Omental fat pad (tissue), 4 donors: ENCODE results near the gene CCDC85B. TPM values are rescaled to one million over a fixed set of nuclear protein-coding genes. Genes with fewer than 3 reads are reported as not detected.

Experiments
- ATAC-seq: fragments of 150-250 bp; one replicate; pipeline ENCODE4 v1.9.1; 2016; ENCODE audit warnings: mild to moderate bottlenecking, moderate library complexity; ENCODE audit not compliant: low FRiP score
- DNase-seq: peaks from one replicate; pipeline ENCODE4 v3.0.0-alpha.2; 2019; ENCODE audit warnings: low spot score
- CTCF ChIP-seq, 3 donors: fragments of 450-650 bp; IDR thresholded peaks; one replicate each; pipeline ENCODE4 v1.5.1; 2016 to 2017; ENCODE audit warnings: antibody characterized with exemption in 3 of 3, mild to moderate bottlenecking in 3 of 3, moderate library complexity in 2 of 3
- total RNA-seq, 4 donors: library from RNA; depleted of rRNA; stranded (reverse); fragments of >200 nt; gene quantifications; one replicate each; pipeline ENCODE4 v1.1.0, GENCODE V29; 2016

The CCDC85B gene
- total RNA-seq, 4 donors from 2014 or later = 40.2 to 85.9 (median 59.4) TPM

DNA sequence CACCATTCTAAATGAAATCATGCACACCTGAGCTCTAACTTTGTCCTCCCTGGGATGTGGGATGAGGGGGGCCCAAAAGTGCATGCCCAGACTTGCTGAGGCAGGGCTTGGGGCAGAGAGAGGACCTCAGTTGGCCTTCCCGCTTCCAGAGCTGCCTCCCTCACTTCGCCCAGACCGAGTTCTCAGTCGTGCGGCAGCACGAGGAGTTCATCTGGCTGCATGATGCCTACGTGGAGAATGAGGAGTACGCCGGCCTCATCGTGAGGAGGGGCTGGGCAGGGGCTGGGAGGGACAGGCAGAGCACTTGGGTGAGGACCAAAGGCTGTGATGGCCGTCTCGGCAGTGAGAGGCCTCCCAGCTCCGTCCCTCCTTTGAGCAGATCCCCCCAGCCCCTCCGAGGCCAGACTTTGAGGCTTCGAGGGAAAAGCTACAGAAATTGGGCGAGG is 40.7 kb upstream of the CCDC85B start:
- TF ChIP-seq CTCF (IDR thresholded peaks at IDR 0.05) = no peak
- DNase-seq = no peak

DNA sequence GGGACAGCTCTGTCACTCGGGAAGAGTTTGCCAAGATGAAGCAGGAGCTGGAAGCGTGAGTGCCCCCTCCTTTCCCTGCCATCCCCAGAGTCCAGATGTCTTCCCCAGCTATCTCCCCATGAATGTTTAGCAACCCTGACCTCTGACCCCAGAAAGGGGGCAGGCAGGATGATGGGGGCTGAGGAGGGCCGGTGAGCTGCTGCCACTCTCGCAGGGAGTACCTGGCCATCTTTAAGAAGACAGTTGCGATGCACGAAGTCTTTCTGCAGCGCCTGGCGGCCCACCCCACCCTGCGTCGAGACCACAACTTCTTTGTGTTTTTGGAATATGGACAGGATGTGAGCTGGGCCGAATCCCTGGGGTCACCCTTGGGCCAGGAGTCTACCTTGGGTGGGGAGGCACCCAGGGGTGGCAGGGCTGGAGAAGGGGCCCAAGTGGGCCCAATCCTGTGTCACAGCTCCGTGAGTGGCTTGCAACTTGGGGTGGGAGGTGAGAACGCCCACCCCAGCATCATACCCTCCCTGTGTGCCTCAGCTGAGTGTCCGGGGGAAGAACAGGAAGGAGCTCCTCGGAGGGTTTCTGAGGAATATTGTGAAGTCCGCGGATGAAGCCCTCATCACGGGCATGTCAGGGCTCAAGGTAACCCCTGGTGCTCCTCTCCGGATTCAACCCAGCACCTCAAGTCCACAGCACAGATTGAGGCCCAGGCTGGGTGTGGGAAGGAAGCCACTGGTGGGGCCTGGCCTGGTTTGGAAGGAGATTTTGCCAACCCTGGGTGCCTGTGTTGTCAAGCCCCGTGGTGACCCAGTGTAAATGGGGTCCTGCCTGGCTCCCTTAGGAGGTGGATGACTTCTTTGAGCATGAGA is 40.0 kb upstream of the CCDC85B start:
- TF ChIP-seq CTCF (IDR thresholded peaks at IDR 0.05) = no peak
- DNase-seq (no peak), ATAC-seq (no peak)

More for the DNA sequence above, 40.7 kb upstream of the CCDC85B start:
- no peak for ATAC-seq

DNA sequence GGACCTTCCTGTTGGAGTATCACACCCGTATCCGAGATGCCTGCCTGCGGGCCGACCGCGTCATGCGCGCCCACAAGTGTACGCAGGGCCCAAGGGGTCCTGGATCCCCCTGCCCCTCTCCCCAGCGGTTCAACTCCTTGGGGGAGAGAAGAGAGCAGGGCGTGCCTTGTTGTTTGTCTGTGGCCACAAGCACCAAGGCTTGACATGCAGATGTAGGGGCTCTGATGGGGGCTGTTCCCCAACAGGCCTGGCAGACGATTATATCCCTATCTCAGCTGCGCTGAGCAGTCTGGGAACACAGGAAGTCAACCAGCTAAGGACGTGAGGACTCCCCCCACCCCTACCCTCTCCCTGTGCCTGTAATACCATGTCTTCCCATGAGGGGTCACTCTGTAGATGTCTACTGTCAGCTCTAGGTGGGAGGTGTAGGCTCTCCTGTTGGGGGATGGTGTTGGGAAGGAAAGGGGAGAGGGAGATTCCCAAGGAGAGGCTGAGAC is 39.3 kb upstream of the CCDC85B start:
- no peak for ATAC-seq
- no peak for DNase-seq
- no peak for TF ChIP-seq CTCF (IDR thresholded peaks at IDR 0.05)

DNA sequence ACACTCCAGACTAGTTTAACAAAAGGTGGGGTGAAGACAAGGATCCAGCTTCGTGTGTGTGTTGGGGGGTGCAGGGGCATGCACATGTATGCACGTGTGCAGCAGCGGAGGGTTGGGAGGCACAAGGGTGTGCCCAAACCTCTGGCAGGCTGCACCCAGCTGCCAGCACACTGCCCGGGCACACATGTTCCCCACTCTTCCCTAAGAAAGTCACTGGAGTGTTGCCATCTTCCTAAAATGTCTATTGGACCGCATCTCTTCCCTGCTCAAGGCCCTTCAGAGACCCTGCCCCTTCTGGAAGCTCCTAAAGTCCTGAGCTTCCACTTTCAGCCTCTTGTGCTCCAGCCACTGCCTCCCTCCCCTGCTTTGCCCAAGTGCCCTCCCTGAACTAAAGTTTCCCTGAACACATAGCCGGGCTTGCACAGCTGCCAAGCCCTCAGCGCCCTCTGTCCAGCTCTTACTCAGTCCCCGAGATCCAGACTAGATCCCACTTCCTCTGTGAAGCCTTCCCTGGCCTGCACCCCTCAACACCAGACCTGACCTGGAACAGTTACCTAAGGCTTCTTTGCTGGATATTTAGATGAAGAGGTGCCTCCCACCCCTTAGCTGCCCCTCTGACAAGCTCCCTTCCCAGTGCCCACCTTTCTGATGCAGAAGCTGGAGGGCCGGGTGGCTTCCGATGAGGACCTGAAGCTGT is 38.5 kb upstream of the CCDC85B start:
- DNase-seq (no peak), ATAC-seq (no peak)
- TF ChIP-seq CTCF (IDR thresholded peaks at IDR 0.05) = no peak

DNA sequence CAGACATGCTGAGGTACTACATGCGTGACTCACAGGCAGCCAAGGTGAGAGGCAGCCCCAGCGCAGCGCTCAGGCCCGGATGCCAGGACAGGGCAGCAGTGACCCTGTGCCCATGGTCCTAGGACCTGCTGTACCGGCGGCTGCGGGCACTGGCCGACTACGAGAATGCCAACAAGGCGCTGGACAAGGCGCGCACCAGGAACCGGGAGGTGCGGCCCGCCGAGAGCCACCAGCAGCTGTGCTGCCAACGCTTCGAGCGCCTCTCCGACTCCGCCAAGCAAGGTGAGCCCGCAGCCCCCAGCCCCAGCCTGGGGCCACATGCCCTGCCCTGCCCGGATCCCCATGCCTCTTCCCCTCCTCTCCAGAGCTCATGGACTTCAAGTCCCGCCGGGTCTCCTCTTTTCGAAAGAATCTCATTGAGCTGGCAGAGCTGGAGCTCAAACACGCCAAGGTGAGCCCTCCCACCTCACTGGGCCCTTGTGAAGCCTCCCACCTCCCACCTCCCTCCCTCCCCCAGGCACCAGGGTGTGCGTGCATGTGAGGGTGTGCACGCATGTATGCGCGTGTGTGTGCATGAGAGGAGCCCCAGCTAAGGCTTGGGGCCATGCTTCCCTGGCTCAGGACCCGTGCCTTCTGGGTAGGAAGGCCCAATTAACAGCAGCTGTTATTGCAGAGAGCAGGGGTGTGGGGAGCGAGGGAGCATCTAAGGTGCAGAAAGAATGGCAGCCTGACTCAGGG is 37.8 kb upstream of the CCDC85B start:
- DNase-seq = no peak
- no peak for ATAC-seq
- TF ChIP-seq CTCF (IDR thresholded peaks at IDR 0.05) = no peak

DNA sequence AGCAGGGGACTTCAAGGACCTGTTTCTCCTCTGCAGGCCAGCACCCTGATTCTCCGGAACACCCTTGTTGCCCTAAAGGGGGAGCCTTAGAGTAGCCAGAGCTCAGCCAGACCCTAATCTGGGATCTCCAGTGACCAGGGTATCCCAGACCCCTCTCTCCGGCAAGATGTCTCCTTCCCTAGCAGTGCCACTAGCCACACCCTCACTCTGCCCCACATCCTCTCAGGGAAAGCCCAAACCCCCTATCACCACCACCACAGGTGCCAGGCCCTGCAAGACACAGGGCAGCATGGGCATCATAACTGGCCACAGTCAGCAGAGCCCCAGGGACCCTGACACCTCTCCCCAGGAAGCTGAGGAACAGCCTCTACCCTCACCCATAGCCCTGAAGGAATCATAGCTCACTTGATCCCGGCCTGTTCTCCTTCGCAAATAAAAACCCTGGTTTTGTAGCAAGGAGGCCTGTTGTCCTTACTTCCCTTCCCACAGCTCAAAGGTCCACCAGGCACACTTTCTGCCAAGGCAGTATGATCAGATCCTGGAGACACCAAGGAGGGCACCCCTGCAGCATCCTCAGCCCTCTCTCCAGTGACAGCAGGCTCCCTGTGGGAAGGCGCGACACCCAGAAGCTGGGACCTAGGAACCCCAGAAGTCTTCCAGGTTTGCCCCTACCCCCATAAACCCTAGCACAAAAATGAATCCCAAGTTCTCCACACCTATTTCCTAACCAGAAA is 37.1 kb upstream of the CCDC85B start:
- ATAC-seq (no peak), DNase-seq (no peak)
- no peak for TF ChIP-seq CTCF (IDR thresholded peaks at IDR 0.05)
